ENCODE data around the gene RPL28.

RPL28 gene

GRCh38 chr19:55372316-55373081 is 13.2 kb upstream of the RPL28 start:
- DNase-seq (ENCODE audit: low read depth in 2 of 3, low spot score in 2 of 3): no peak

DNA sequence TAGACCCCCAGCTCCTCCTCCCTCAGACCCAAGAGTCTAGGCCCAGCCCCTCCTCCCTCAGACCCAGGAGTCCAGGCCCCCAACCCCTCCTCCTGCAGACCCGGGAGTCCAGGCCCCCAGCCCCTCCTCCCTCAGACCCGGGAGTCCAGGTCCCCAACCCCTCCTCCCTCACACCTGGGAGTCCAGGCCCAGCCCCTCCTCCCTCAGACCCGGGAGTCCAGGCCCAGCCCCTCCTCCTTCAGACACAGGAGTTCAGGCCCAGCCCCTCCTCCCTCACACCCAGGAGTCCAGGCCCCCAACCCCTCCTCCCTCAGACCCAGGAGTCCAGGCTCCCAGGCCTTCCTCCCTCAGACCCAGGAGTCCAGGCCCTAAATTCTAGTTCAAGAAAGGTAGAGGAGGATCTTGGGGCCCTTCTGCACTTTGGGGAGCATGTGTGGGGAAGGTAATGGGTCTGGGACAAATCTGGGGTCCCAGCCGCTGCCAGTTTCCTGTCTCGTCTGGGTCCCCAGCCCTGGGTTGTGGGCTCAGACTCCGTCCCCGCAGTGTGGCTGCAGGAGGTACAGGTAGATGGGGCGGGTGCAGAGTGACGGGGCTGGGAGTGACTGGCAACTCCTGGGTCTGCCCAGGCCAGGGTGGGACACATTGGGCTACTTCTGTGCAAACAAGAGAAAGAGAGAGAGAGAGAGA is 12.3 kb upstream of the RPL28 start:
- DNase-seq (ENCODE audit: low read depth in 2 of 3, low spot score in 2 of 3): no peak

DNA sequence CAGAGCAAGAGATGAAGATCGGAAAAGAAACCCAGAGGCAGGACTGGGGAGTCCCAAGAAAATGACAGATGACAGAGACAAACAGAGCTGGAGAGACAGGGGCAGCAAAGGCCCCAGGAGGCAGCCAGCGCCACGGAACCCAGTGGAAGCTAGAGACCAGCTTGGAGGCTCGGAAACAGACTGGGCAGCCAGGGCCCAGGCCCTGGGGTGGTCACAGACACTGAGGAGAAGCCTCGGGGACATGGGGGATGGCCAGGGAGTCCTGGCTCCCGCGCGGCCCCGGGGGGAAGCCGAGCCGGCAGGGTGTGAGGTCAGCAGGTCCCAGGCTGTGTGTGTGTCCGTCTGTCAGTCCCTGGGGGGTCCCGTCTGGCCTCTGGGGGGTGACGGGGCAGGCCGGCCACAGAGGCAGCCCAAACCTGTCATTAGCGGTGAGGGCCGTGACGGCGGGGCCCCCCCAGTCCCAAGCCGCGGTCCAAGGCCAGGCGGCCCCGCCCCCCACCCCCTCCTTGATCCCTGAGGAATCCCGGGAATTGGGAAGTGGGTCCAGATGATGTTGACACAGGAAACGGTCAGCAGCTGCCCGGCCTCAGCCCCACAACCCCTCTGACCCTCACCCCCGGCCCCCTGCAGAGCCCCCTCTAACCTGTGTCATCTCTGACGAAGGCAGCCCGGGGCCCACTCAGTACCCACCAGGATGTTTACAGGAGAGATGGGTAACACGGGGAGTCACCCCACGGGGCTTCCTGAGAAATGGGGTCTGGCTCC is 11.6 kb upstream of the RPL28 start:
- DNase-seq (ENCODE audit: low read depth in 2 of 3, low spot score in 2 of 3): no peak

GRCh38 chr19:55376241-55376933 is 9.3 kb upstream of the RPL28 start, which contains the start of gene TMEM190:
Gene TMEM190 (plus strand): TSS chr19:55376826. CDS start chr19:55376854, 28 bp downstream.
- DNase-seq (ENCODE audit: low read depth in 2 of 3, low spot score in 2 of 3): no peak

GRCh38 chr19:55377356-55378131 is 8.2 kb upstream of the RPL28 start:
- no peak for DNase-seq (ENCODE audit: low read depth in 2 of 3, low spot score in 2 of 3)

DNA sequence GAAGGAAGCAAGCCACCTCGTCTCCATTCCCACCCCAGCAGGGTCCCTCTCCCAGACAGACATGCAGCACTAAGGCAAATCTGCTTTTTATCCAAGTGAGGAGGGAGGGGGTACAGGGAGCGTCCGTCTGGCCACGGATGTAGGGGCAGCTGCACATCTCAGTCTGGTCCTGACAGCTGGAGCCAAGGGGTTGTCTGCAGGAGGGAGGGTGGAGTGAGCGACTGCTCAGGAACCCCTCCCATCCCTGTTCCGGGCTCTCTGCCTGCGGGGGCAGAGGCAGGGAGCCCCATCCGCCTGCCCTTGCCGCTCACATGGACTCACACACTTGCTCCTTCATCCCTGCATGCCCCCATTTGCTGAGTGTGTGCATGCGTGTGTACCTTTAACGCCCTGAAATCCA is 6.6 kb upstream of the RPL28 start:
- no peak for DNase-seq (ENCODE audit: low read depth in 2 of 3, low spot score in 2 of 3)

GRCh38 chr19:55382013-55382412 is 3.7 kb upstream of the RPL28 start:
- no peak for DNase-seq (ENCODE audit: low read depth in 2 of 3, low spot score in 2 of 3)

GRCh38 chr19:55382522-55383054 is 3.1 kb upstream of the RPL28 start:
- no peak for DNase-seq (ENCODE audit: low read depth in 2 of 3, low spot score in 2 of 3)

- DNase-seq (ENCODE audit: low read depth in 2 of 3, low spot score in 2 of 3): no peak
Measured at GRCh38 chr19:55383279-55384130, 2.2 kb upstream of the RPL28 start.

GRCh38 chr19:55384131-55384919 is 1.4 kb upstream of the RPL28 start, which contains the start of gene TMEM238:
Gene TMEM238 (minus strand): TSS chr19:55384292. CDS start chr19:55384259, 33 bp downstream.
- DNase-seq (ENCODE audit: low read depth in 2 of 3, low spot score in 2 of 3): no peak

- DNase-seq (ENCODE audit: low read depth in 2 of 3, low spot score in 2 of 3): peak; percentile 85 to 88 (median 87)
Measured at GRCh38 chr19:55384920-55385723, 610 bp upstream of the RPL28 start.

DNA sequence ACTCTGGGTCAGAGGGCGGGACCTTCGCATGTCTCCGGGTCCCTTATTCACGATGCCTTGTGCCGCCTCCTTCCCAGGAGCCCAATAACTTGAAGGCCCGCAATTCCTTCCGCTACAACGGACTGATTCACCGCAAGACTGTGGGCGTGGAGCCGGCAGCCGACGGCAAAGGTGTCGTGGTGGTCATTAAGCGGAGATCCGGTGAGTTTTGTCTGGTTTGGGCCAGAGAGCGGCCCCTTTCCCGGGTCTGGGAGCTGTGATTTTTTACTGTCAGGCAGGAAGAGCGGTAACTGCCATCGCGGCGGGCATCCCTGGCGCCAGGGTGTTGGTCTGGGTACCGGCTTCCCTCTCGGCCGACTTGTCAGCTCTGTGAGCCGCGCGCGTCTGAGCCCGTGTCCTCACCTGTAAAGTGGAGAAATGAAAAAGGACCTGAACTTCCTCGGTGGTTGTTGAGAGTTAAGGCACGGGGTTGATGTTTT is 800 bp downstream of the RPL28 start:
- no peak for DNase-seq (ENCODE audit: low read depth in 2 of 3, low spot score in 2 of 3)

- DNase-seq (ENCODE audit: low read depth in 2 of 3, low spot score in 2 of 3): no peak
Measured at GRCh38 chr19:55387736-55388497, 2.2 kb downstream of the RPL28 start.

- no peak for DNase-seq (ENCODE audit: low read depth in 2 of 3, low spot score in 2 of 3)
Measured at GRCh38 chr19:55389386-55390317, 3.9 kb downstream of the RPL28 start.

DNA sequence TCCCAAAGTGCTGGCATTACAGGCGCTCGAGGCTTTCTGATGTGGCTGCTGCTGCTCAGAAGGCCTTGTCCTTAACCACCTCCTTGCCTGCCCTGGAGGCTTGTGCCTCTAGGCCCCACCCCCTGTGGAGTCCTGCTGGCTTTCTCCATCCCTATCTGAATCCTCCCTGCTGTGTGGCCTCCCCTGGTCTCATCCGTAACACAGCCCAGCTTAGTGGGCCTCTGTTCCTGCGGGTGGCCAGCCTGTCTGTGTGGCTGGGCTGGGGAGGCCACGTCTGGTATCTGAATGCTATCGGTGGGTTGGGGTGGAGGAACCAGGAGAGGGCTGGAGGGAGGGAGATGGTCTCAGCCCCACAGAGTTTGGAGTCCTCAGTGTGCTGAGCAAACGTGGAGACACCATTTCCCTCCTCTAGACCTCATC is 4.7 kb downstream of the RPL28 start:
- no peak for DNase-seq (ENCODE audit: low read depth in 2 of 3, low spot score in 2 of 3)

All from activated CD8-positive, alpha-beta memory T cell treated with anti-CD3 and anti-CD28 coated beads for 48 hours (primary cell).